T-helper 1 cell treated with Interleukin-12 subunit alpha and Interleukin-12 subunit beta and Interleukin-4 antibody, amounts not matched to agents 30 ng/mL and 1 ng/mL, for 36 hours (primary cell): ENCODE data around the gene MRPL11. TPM values are rescaled to one million over a fixed set of nuclear protein-coding genes. Genes with fewer than 3 reads are reported as not detected.
"Not testable (repeated sequence)": the region's sequence is repeated elsewhere in the genome, so short reads cannot be mapped to it uniquely, and the experiment has no call there.

ENCODE experiments used
- intact Hi-C: fragments of 100-400 bp; cut with micrococcal nuclease; formaldehyde crosslinking; loops from one replicate; pipeline ENCODE4 v1.15.1; 2024
- total RNA-seq: library from RNA; stranded (reverse); gene quantifications from 2 replicates; pipeline ENCODE4 v1.2.3, GENCODE V29; 2022

Gene MRPL11
- total RNA-seq, 1 donor from 2014 or later, result 60.5 TPM

- intact Hi-C loops, result loop anchor here (2.0 kb wide), 1 partner anchor 171 kb away; the partner anchor contains the start of gene RBM4
Measured at GRCh38 chr11:66467756-66468155, 29.1 kb upstream of the MRPL11 start.

GRCh38 chr11:66467034-66467659, 28.5 kb upstream of the MRPL11 start:
- intact Hi-C loops, result loop anchor here (2.0 kb wide), 1 partner anchor 172 kb away; the partner anchor contains the start of gene RBM4

DNA sequence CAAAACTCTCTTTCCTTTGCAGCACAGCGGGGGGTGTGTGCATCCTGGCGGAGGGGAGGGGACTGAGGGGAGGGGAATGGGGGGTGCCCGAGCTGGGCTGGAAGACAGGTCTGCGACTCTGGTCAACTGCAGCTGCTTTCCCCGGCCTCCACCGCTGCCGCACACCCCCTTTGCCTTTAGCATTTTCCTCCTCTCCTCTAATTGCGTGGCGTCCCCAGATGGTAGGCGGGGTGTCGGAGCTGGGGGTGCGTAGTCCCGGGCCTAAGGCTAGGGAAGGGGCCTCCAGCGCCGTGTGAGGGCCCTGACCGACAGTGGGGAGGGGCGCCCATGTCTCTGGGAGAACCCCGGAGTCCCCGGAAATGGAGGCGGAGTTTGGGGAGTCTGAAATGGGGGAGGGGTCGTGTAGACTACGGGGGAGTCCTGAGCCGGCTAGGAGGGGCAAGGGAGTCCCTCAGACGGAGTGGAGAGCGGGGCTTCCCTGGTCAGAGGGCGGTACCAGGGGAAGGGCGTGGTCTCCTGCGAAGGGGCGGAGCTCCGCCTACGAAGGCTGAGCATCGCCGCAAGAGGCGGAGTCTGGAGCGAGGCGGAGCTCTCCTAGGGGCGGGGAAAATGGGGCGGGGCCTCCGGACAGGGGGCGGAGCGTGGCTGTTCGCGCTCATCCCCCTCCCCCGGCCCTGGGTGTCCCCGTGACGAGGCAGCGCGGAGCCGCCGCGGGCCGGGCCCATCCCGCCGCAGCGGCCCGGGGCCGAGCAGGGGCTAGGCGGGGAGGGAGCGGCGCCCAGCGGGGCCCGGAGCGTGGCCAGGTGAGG, 27.8 kb upstream of the MRPL11 start, which contains the start of gene PELI3:
Gene PELI3, plus strand, starts transcription at position 681 of the 809 bp plus-strand sequence. CDS start 1,224 bp downstream, outside the sequence.
- intact Hi-C loops, result loop anchor here (1.0 to 2.0 kb wide), 11 partner anchors 14 to 1140 kb away; partner anchors contain the start of genes ACTN3, BBS1, DPP3 and NDUFV1

- intact Hi-C loops, result loop anchor here (1.0 to 2.0 kb wide), 11 partner anchors 15 to 1141 kb away; partner anchors contain the start of genes ACTN3, BBS1, DPP3 and NDUFV1
Measured at GRCh38 chr11:66465373-66466224, 27.0 kb upstream of the MRPL11 start.

DNA sequence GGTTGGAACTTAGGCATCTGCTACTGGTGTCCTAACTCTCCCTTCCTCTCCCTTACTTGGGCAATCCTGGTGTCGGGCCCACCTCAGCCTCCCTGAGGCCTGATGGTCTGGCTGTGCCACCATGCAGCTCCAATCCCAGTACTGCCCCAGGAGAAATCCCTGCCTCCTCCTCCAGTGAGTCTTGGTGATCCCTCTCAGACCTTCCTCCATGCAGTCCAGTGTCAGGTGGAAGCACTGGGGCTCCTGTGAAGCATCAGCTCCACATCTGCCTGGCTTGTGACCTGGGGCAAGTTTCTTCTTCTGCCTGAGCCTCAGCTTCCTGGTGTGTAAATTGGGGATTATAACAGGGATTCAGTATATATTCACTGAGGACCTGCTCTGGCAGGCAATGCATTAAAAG, 26.3 kb upstream of the MRPL11 start:
- intact Hi-C loops, result no loop called here

- intact Hi-C loops, result not testable (repeated sequence)
Measured at GRCh38 chr11:66464116-66464515, 25.5 kb upstream of the MRPL11 start.

GRCh38 chr11:66462911-66463310, 24.3 kb upstream of the MRPL11 start:
- intact Hi-C loops, result no loop called here

- intact Hi-C loops, result no loop called here
Measured at GRCh38 chr11:66462010-66462409, 23.4 kb upstream of the MRPL11 start.

GRCh38 chr11:66459138-66459778, 20.6 kb upstream of the MRPL11 start:
- intact Hi-C loops, result no loop called here

DNA sequence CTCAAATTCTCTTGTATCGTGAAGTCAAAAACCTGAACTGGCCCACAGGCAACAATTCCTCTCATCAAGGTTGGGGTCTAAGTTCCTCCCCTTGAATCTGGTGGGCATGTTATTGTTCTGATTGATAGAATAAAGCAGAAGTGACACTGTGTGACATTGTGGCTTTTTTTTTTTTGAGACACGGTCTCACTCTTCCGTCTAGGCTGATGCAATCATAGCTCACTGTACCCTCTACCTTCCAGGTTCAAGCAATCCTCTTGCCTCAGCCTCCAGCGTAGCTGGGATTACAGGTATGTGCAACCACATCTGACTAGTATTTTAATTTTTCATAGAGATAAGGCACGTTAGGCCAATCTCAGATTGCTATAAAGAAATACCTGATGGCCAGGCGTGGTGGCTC, 19.2 kb upstream of the MRPL11 start:
- intact Hi-C loops, result no loop called here

DNA sequence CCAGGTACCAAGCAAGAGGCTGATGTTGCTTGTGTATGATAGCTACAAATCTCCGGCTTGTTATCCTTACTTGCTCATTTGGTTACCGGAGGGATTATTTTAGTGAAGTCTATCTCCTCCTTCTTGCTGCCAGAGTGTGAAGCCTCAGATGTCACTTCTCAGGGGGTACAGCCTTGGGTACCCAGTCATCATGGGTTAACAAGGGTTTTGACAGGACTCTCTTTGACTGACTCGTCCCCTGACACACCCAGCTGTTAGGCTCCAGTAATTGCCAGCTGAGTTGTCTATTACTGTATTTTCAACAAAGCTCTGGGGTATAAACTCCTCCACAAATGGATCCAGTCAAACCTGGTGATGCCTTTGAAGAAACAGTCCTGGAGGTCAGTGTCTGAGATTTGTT, 16.2 kb upstream of the MRPL11 start:
- intact Hi-C loops, result no loop called here

GRCh38 chr11:66454247-66454646, 15.6 kb upstream of the MRPL11 start:
- intact Hi-C loops, result no loop called here

DNA sequence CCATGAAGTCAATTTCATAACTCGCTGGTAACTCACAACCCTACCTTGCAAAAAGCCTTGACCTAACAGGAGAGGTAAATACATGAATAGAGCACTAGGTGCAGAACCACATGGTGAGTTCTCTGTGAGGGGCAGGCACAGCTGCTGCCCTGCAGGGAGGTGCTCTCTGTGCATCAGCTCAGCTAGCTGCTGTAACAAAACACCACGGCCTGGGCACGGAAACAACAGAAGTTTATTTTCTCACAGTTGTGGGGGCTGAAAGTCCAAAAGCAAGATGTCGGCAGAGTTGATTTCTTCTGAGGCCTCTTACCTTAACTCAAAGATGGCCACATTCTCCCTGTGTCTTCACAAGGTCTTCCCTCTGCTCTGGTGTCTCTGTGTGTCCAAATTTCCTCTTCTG, 13.0 kb upstream of the MRPL11 start:
- intact Hi-C loops, result no loop called here

GRCh38 chr11:66450560-66450959, 11.9 kb upstream of the MRPL11 start:
- intact Hi-C loops, result no loop called here

DNA sequence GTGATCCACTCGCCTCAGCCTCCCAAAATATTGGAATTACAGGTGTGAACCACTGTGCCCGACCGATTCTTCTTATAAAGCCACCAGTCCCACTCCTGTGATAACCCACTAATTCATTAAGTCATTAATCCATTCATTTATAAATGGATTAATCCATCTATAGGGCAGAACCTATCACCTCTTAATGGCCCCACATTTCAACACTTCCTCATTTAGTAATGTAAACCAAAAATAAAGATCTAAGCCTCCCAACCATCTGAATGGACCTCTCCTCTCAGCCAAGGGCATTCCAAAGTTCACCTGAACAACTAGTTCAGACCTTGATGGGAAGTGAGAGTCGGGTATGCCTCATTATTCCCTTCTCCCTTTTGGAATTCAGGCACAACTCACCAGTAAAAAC, 9.9 kb upstream of the MRPL11 start:
- intact Hi-C loops, result no loop called here

- intact Hi-C loops, result no loop called here
Measured at GRCh38 chr11:66447012-66447411, 8.4 kb upstream of the MRPL11 start.

DNA sequence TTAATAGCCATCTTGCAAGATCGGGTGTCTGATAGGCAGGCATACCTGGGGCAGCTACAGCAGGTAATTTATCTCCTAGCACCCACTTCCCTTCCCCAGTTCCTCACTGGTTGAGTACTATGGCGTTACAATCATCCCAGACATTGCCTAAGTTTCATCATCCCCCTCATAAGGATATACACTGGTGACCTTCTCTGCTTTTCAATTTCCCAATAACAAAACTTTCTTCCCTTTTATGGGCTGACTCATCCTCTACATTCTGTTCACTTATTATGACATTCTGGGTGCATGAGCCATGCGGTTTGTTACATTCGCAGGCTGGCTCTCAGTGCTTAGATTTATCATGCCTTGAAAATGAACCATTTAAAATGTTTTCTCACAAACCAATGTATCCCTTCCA, 5.0 kb upstream of the MRPL11 start:
- intact Hi-C loops, result no loop called here

GRCh38 chr11:66440940-66441282, 2.3 kb upstream of the MRPL11 start:
- intact Hi-C loops, result not testable (repeated sequence)

DNA sequence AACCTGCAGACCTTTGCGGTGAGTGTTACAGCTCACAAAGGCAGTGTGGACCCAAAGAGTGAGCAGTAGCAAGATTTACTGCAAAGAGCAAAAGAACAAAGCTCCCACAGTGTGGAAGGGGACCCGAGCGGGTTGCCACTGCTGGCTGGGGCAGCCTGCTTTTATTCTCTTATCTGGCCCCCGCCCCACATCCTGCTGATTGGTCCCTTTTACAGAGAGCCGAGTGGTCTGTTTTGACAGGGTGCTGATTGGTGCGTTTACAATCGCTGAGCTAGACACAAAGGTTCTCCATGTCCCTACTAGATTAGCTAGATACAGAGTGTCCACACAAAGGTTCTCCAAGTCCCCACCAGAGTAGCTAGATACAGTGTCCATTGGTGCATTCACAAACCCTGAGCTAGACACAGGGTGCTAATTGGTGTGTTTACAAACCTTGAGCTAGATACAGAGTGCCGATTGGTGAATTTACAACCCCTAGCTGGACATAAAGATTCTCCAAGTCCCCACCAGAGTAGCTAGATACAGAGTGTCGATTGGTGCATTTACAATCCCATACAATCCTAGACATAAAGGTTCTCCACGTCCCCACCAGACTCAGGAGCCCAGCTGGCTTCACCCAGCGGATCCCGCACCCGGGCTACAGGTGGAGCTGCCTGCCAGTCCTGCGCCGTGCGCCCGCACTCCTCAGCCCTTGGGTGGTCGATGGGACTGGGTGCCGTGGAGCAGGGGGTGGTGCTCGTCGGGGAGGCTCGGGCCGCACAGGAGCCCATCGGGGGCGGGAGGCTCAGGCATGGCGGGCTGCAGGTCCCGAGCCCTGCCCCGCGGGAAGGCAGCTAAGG, 1.7 kb upstream of the MRPL11 start:
- intact Hi-C loops, result not testable (repeated sequence)

GRCh38 chr11:66437979-66438503, 607 bp downstream of the MRPL11 start:
- intact Hi-C loops, result no loop called here
